Activated CD8-positive, alpha-beta T cell treated with anti-CD3 and anti-CD28 coated beads for 36 hours (primary cell): ENCODE data around the gene GCLM. TPM values are rescaled to one million over a fixed set of nuclear protein-coding genes. Genes with fewer than 3 reads are reported as not detected.
A peak's percentile ranks its signal among the peaks of the same experiment; 100 is the strongest.

Source experiments
- ATAC-seq: fragments of 200-7000 bp; cut with Tn5 transposase; one replicate; pipeline ENCODE4 v1.10.0; 2021; ENCODE audit warnings: mild to moderate bottlenecking, moderate library complexity
- CTCF ChIA-PET: fragments of 350-600 bp; sonication (Branson Sonifier 250); formaldehyde crosslinking; loops from one replicate; lab custom pipeline; 2021; ENCODE audit warnings: antibody characterized with exemption; lab: Charles Lee
- POLR2A ChIA-PET: fragments of 350-600 bp; sonication (Branson Sonifier 250); formaldehyde crosslinking; loops from one replicate; lab custom pipeline; 2021; ENCODE audit warnings: antibody characterized with exemption; lab: Charles Lee
- DNase-seq: peaks from one replicate; pipeline ENCODE4 v3.0.0-alpha.2; 2020
- H3K27ac Mint-ChIP-seq: one replicate; pipeline ENCODE4 v1.8.0; 2021; ENCODE audit warnings: mild to moderate bottlenecking, mixed read lengths
- H3K27me3 Mint-ChIP-seq: one replicate; pipeline ENCODE4 v1.8.0; 2021; ENCODE audit warnings: mixed read lengths
- H3K36me3 Mint-ChIP-seq: one replicate; pipeline ENCODE4 v1.8.0; 2021; ENCODE audit warnings: low read depth, mixed read lengths
- H3K4me1 Mint-ChIP-seq: one replicate; pipeline ENCODE4 v1.8.0; 2021; ENCODE audit warnings: low read depth, mixed read lengths
- H3K4me3 Mint-ChIP-seq: one replicate; pipeline ENCODE4 v1.8.0; 2021; ENCODE audit warnings: mild to moderate bottlenecking, moderate library complexity, mixed read lengths
- H3K9me3 Mint-ChIP-seq: one replicate; pipeline ENCODE4 v1.8.0; 2021; ENCODE audit warnings: mixed read lengths
- CTCF ChIP-seq: fragments of 200-600 bp; IDR thresholded peaks from one replicate; pipeline ENCODE4 v1.8.0; 2022; ENCODE audit warnings: antibody characterized with exemption, mild to moderate bottlenecking
- intact Hi-C: fragments of 100-400 bp; cut with micrococcal nuclease; formaldehyde crosslinking; loops from one replicate; pipeline ENCODE4 v1.10.0; 2022
- total RNA-seq, 2 experiments: library from RNA; stranded (reverse); gene quantifications; one replicate each; pipeline ENCODE4 v1.2.3, GENCODE V29; 2021

GCLM gene
- total RNA-seq, 2 experiments from 2014 or later = 25.3 to 26.4 TPM

GRCh38 chr1:93878501-93878888, 30.7 kb downstream of the GCLM start:
- ChIA-PET CTCF (interaction anchor here (0.7 to 2.9 kb wide), 5 partner anchors 10 to 249 kb away, joined by 3 to 10 read pairs (median 6); no protein-coding TSS in a partner anchor), POLR2A (interaction anchor here (0.6 to 2.0 kb wide), 10 partner anchors 9 to 975 kb away, joined by 3 to 17 read pairs (median 4); partner anchors contain the start of gene GCLM)
- no peak for TF ChIP-seq CTCF
- Mint-ChIP-seq H3K9me3 (no peaks in the 10 kb centered on the region), H3K4me1 (peaks cover 40% of the 10 kb centered on the region), H3K27me3 (no peaks in the 10 kb centered on the region), H3K27ac (peak overlapping the region; percentile 95), H3K36me3 (peaks cover 52% of the 10 kb centered on the region), H3K4me3 (peak overlapping the region; percentile 93)
- DNase-seq (peak; percentile 80), ATAC-seq (peak; percentile 57)
- intact Hi-C loops = loop anchor here (2.0 kb wide), 1 partner anchor 30 kb away; the partner anchor contains the start of gene GCLM

GRCh38 chr1:93877529-93877928, 31.7 kb downstream of the GCLM start:
- H3K27me3 Mint-ChIP-seq = no peaks in the 10 kb centered on the region
- intact Hi-C loops = no loop called here
- H3K36me3 Mint-ChIP-seq = peaks cover 51% of the 10 kb centered on the region
- DNase-seq (no peak), ATAC-seq (no peak)
- CTCF ChIA-PET = no interaction called here
- POLR2A ChIA-PET = interaction anchor here (0.9 to 1.6 kb wide), 2 partner anchors 16 to 270 kb away, joined by 3 read pairs; no protein-coding TSS in a partner anchor
- TF ChIP-seq CTCF = no peak
- peaks cover 37% of the 10 kb centered on the region for H3K4me1 Mint-ChIP-seq
- H3K4me3 Mint-ChIP-seq = peak overlapping the region; percentile 93
- no peaks in the 10 kb centered on the region for H3K9me3 Mint-ChIP-seq
- peak overlapping the region; percentile 95 for H3K27ac Mint-ChIP-seq

GRCh38 chr1:93876244-93876643, 33.0 kb downstream of the GCLM start:
- no peak for DNase-seq
- peak overlapping the region; percentile 93 for H3K4me3 Mint-ChIP-seq
- intact Hi-C loops = no loop called here
- ChIA-PET POLR2A (interaction anchor here (0.9 kb wide), 1 partner anchor 269 kb away, joined by 3 read pairs; no protein-coding TSS in a partner anchor), CTCF (no interaction called here)
- peaks cover 64% of the 10 kb centered on the region for H3K36me3 Mint-ChIP-seq
- peak overlapping the region; percentile 95 for H3K27ac Mint-ChIP-seq
- no peaks in the 10 kb centered on the region for H3K9me3 Mint-ChIP-seq
- H3K27me3 Mint-ChIP-seq = no peaks in the 10 kb centered on the region
- no peak for TF ChIP-seq CTCF
- no peak for ATAC-seq
- peaks cover 37% of the 10 kb centered on the region for H3K4me1 Mint-ChIP-seq

- H3K36me3 Mint-ChIP-seq = peaks cover 73% of the 10 kb centered on the region
- H3K27me3 Mint-ChIP-seq = no peaks in the 10 kb centered on the region
- H3K27ac Mint-ChIP-seq = peak overlapping the region; percentile 69
- intact Hi-C loops = no loop called here
- no peak overlapping the region for H3K4me3 Mint-ChIP-seq
- ChIA-PET CTCF (interaction anchor here (1.2 kb wide), 1 partner anchor 245 kb away, joined by 4 read pairs; no protein-coding TSS in a partner anchor), POLR2A (no interaction called here)
- ATAC-seq (no peak), DNase-seq (no peak)
- H3K4me1 Mint-ChIP-seq = peaks cover 34% of the 10 kb centered on the region
- H3K9me3 Mint-ChIP-seq = no peaks in the 10 kb centered on the region
- TF ChIP-seq CTCF = peak; percentile 34
Measured at GRCh38 chr1:93874025-93874651, 35.1 kb downstream of the GCLM start.

GRCh38 chr1:93871366-93871765, 37.9 kb downstream of the GCLM start:
- Mint-ChIP-seq H3K27ac (peak overlapping the region; percentile 44), H3K36me3 (peaks cover 66% of the 10 kb centered on the region), H3K9me3 (no peaks in the 10 kb centered on the region), H3K4me3 (no peak overlapping the region), H3K27me3 (no peaks in the 10 kb centered on the region), H3K4me1 (peaks cover 19% of the 10 kb centered on the region)
- ChIA-PET POLR2A (no interaction called here), CTCF (interaction anchor here (0.9 kb wide), 1 partner anchor 20 kb away, joined by 4 read pairs; no protein-coding TSS in a partner anchor)
- DNase-seq (no peak), ATAC-seq (no peak)
- intact Hi-C loops = no loop called here
- TF ChIP-seq CTCF = no peak
